Breast epithelium (tissue), 4 donors: ENCODE measurements around the gene TMEM229B. TPM values are rescaled to one million over a fixed set of nuclear protein-coding genes. Genes with fewer than 3 reads are reported as not detected.

Experiments used
- DNase-seq, 2 donors: peaks; one replicate each; pipeline ENCODE4 v3.0.0-alpha.2; 2019; ENCODE audit warnings: low spot score in 2 of 2
- H3K27ac ChIP-seq, 2 donors: fragments of 200-600 bp; sonication (generic) in 1 of 2; one replicate each; pipeline ENCODE4 v1.5.1; 2016 to 2019; ENCODE audit warnings: mild to moderate bottlenecking in 1 of 2
- H3K27me3 ChIP-seq, 2 donors: fragments of 200-600 bp; sonication (generic) in 1 of 2; one replicate each; pipeline versions ENCODE4 v1.5.1 to v1.6.0; 2017 to 2019; ENCODE audit warnings: control low read depth in 1 of 2, mild to moderate bottlenecking in 1 of 2
- H3K36me3 ChIP-seq: fragments of 200-600 bp; one replicate; pipeline ENCODE4 v1.5.1; 2019
- H3K4me1 ChIP-seq, 2 donors: fragments of 200-600 bp; sonication (generic); one replicate each; pipeline ENCODE4 v1.5.1; 2016 to 2019; ENCODE audit warnings: control low read depth in 1 of 2
- H3K4me3 ChIP-seq, 3 donors: fragments of 200-600 bp; sonication (generic); 1 replicate in 2 of 3; 2 replicates in 1 of 3; pipeline ENCODE4 v1.5.1; 2016 to 2019; ENCODE audit warnings: mild to moderate bottlenecking in 3 of 3, moderate library complexity in 2 of 3
- H3K9me3 ChIP-seq, 2 donors: fragments of 200-600 bp; sonication (generic) in 1 of 2; one replicate each; pipeline ENCODE4 v1.5.1; 2016 to 2019; ENCODE audit warnings: control low read depth in 1 of 2
- POLR2A ChIP-seq: fragments of 450-650 bp; IDR thresholded peaks from one replicate; pipeline ENCODE4 v1.6.1; 2016; ENCODE audit warnings: antibody characterized with exemption, mild to moderate bottlenecking, moderate library complexity
- POLR2AphosphoS5 ChIP-seq, 3 donors: sonication (generic); formaldehyde crosslinking; IDR thresholded peaks; one replicate each; pipeline ENCODE4 v1.6.1; 2017; ENCODE audit warnings: antibody characterized with exemption in 3 of 3
- intact Hi-C: fragments of 100-400 bp; cut with DNase I; formaldehyde crosslinking; loops from one replicate; pipeline ENCODE4 v1.15.1; 2023; ENCODE audit warnings: low total_unique reads
- total RNA-seq, 3 donors: library from RNA; depleted of rRNA; stranded (reverse); fragments of >200 nt; gene quantifications; one replicate each; pipeline ENCODE4 v1.1.0, GENCODE V29; 2016
- TF ChIP-seq, protein P1 (sequence below), 3 donors: fragments of 450-650 bp; IDR thresholded peaks; one replicate each; pipeline ENCODE4 v1.5.1; 2016 to 2017; ENCODE audit warnings: antibody characterized with exemption in 3 of 3, mild to moderate bottlenecking in 3 of 3, moderate library complexity in 3 of 3

TMEM229B gene
- total RNA-seq, 3 donors from 2014 or later, result 0.64 to 10.2 (median 6.0) TPM

DNA sequence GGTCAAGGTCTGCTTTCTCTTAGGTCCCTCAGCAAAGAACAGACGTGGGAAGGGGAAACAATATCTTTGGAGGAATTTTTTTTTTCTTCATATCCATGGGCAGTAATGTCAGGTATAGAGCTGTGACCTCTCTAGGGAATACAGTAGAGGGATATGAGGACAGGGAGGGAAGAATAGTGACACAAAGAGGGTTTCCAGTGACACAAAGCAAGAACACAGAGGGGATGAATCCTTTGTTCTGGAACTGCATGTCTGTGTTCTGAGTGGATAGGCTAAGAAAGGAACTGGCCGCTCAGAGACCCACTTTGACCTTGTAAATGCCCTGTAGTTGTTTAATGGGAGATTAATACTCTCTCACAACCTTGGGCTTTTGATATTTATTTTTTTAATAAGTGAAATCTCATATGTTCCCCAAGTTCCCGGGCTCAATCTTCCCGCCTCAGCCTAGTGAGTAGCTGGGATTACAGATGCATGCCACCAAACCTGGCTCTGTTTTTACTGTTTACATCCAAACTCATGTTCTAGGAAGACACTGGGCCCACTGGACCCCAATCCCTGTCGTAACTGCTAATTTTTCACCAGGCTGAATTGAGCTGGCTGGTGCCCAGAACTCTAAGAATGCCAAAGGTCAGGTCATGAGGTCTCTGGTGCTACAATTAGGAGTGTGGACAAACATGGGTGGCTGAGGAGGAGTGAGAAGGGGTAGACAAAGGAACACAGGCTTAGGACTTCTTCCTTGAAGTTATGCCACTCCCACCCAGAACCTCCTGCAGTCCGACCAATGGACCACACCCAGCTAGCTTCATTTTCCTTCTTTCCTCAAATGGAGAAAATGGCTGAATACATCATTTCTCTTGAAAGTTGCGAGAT, 35.5 kb upstream of the TMEM229B start:
- no peaks in the 10 kb centered on the region for H3K27me3 ChIP-seq

DNA sequence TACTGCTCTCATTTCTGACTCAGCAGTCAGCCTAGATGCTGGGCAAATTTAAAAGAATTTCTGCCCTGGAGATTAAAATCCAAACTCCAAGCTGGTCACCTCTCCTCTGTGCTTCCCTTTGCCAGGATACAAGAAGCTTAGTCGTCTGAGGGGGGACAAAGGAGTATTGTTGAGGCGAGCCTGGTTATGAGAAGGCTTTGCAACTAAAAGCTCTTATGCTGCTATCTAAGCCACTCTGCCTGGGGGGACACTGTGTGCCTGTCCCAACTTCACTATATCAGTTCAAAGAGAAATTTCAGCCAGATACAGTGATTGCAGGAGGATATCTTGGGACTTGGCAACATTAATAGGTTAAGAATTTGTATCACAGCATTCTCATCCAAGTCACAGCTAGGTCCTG, 33.7 kb upstream of the TMEM229B start:
- TF ChIP-seq, protein P1, sequence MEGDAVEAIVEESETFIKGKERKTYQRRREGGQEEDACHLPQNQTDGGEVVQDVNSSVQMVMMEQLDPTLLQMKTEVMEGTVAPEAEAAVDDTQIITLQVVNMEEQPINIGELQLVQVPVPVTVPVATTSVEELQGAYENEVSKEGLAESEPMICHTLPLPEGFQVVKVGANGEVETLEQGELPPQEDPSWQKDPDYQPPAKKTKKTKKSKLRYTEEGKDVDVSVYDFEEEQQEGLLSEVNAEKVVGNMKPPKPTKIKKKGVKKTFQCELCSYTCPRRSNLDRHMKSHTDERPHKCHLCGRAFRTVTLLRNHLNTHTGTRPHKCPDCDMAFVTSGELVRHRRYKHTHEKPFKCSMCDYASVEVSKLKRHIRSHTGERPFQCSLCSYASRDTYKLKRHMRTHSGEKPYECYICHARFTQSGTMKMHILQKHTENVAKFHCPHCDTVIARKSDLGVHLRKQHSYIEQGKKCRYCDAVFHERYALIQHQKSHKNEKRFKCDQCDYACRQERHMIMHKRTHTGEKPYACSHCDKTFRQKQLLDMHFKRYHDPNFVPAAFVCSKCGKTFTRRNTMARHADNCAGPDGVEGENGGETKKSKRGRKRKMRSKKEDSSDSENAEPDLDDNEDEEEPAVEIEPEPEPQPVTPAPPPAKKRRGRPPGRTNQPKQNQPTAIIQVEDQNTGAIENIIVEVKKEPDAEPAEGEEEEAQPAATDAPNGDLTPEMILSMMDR (IDR thresholded peaks at IDR 0.05), result no peak
- TF ChIP-seq POLR2AphosphoS5 (IDR thresholded peaks at IDR 0.05) (no peak), POLR2A (no peak)
- no peaks in the 10 kb centered on the region for H3K9me3 ChIP-seq
- H3K27ac ChIP-seq, result no peak overlapping the region
- H3K4me1 ChIP-seq, result no peaks in the 10 kb centered on the region
- no peak overlapping the region for H3K4me3 ChIP-seq
- no peaks in the 10 kb centered on the region for H3K36me3 ChIP-seq
- intact Hi-C loops, result no loop called here
- no peaks in the 10 kb centered on the region for H3K27me3 ChIP-seq
- no peak for DNase-seq

More for the DNA sequence above, 35.5 kb upstream of the TMEM229B start:
- H3K4me3 ChIP-seq, result no peak overlapping the region
- intact Hi-C loops, result no loop called here
- no peak for DNase-seq
- no peaks in the 10 kb centered on the region for H3K4me1 ChIP-seq
- H3K27ac ChIP-seq, result no peak overlapping the region
- no peaks in the 10 kb centered on the region for H3K36me3 ChIP-seq
- no peak for TF ChIP-seq POLR2AphosphoS5 (IDR thresholded peaks at IDR 0.05)
- TF ChIP-seq POLR2A, result no peak
- TF ChIP-seq, protein P1 (IDR thresholded peaks at IDR 0.05), result no peak
- H3K9me3 ChIP-seq, result no peaks in the 10 kb centered on the region

DNA sequence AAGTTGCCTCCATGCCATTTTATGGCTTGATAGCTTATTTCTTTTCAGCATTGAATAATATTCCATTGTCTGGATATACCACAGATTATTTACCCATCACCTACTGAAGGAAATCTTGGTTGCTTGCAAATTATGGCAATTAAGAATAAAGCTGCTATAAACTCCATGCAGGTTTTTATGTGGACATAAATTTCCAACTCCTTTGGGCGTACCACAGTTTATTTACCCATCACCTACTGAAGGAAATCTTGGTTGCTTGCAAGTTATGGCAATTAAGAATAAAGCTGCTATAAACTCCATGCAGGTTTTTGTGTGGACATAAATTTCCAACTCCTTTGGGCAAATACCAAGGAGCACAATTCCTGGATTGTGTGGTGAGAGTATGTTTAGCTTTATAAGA, 32.0 kb upstream of the TMEM229B start:
- DNase-seq, result no peak
- Histone ChIP-seq H3K27ac (no peak overlapping the region), H3K36me3 (no peaks in the 10 kb centered on the region), H3K9me3 (no peaks in the 10 kb centered on the region), H3K27me3 (no peaks in the 10 kb centered on the region), H3K4me3 (no peak overlapping the region), H3K4me1 (no peaks in the 10 kb centered on the region)
- intact Hi-C loops, result no loop called here
- TF ChIP-seq, protein P1 (IDR thresholded peaks at IDR 0.05), result no peak
- TF ChIP-seq POLR2A (no peak), POLR2AphosphoS5 (IDR thresholded peaks at IDR 0.05) (no peak)

DNA sequence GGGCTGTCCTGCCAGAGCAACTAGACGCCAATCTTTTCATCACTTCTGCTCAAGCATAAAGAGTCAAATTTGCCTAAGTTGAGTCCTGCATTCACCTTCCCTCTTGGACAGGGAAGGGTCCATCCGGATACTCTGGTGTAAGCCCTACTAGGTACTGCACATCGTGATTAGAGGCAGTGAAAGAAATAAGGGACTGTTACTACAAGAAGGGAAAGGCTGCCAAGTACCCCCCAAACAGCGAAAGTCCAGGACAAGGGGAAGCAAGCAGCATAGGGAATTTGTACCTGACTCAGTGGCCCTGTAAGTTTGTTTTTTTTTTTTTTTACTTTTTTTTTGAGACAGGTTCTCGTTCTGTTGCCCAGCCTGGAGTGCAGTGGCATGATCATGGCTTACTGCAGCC, 30.9 kb upstream of the TMEM229B start:
- H3K27ac ChIP-seq, result no peak overlapping the region
- H3K36me3 ChIP-seq, result no peaks in the 10 kb centered on the region
- TF ChIP-seq POLR2AphosphoS5 (IDR thresholded peaks at IDR 0.05), result no peak
- TF ChIP-seq, protein P1 (IDR thresholded peaks at IDR 0.05), result no peak
- TF ChIP-seq POLR2A, result no peak
- peaks cover 0 to under 1% of the 10 kb centered on the region in 2 donors for H3K4me1 ChIP-seq
- intact Hi-C loops, result no loop called here
- H3K27me3 ChIP-seq, result no peaks in the 10 kb centered on the region
- no peak for DNase-seq
- H3K4me3 ChIP-seq, result no peak overlapping the region
- H3K9me3 ChIP-seq, result no peaks in the 10 kb centered on the region

DNA sequence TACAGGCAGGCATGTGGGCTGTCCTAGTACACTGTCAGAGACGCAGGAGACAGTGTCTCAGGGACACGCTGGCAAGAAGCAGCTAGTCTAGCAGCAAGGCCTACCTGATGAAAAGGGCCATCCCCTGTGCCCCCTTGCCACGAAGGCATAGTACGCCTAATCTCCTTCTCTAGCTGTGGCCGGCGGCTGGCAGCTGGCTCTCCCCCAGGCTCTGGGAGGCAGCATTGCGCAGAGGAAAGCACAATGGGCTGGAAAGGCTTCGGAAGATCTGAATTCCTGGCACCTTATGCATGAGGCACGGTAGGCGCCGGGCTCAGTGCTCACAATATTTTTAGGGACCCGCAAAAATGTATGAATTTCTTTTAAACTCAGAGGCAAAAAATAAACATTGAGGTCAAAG, 28.6 kb upstream of the TMEM229B start:
- H3K27me3 ChIP-seq, result no peaks in the 10 kb centered on the region
- no peaks in the 10 kb centered on the region for H3K36me3 ChIP-seq
- TF ChIP-seq POLR2A (no peak), POLR2AphosphoS5 (IDR thresholded peaks at IDR 0.05) (no peak)
- TF ChIP-seq, protein P1 (IDR thresholded peaks at IDR 0.05), result no peak
- no peak overlapping the region for H3K4me3 ChIP-seq
- no peak overlapping the region for H3K27ac ChIP-seq
- intact Hi-C loops, result no loop called here
- no peak for DNase-seq
- peaks cover 0 to 5% of the 10 kb centered on the region in 2 donors for H3K4me1 ChIP-seq
- H3K9me3 ChIP-seq, result no peaks in the 10 kb centered on the region
